GM19372 (cell line): Measurements from ENCODE around the gene ARHGEF16.

Experiments used
- ATAC-seq: cut with Tn5 transposase; IDR thresholded peaks from one replicate; pipeline ENCODE4 v1.9.1; 2021; ENCODE audit warnings: mild to moderate bottlenecking, low read depth, moderate library complexity; ENCODE audit not compliant: unreplicated experiment

Gene ARHGEF16

GRCh38 chr1:3436451-3436850 is 18.0 kb upstream of the ARHGEF16 start:
- no peak for ATAC-seq

- ATAC-seq = no peak
Measured at GRCh38 chr1:3436901-3437300, 17.6 kb upstream of the ARHGEF16 start.

- ATAC-seq = no peak
Measured at GRCh38 chr1:3438661-3439180, 15.7 kb upstream of the ARHGEF16 start.

DNA sequence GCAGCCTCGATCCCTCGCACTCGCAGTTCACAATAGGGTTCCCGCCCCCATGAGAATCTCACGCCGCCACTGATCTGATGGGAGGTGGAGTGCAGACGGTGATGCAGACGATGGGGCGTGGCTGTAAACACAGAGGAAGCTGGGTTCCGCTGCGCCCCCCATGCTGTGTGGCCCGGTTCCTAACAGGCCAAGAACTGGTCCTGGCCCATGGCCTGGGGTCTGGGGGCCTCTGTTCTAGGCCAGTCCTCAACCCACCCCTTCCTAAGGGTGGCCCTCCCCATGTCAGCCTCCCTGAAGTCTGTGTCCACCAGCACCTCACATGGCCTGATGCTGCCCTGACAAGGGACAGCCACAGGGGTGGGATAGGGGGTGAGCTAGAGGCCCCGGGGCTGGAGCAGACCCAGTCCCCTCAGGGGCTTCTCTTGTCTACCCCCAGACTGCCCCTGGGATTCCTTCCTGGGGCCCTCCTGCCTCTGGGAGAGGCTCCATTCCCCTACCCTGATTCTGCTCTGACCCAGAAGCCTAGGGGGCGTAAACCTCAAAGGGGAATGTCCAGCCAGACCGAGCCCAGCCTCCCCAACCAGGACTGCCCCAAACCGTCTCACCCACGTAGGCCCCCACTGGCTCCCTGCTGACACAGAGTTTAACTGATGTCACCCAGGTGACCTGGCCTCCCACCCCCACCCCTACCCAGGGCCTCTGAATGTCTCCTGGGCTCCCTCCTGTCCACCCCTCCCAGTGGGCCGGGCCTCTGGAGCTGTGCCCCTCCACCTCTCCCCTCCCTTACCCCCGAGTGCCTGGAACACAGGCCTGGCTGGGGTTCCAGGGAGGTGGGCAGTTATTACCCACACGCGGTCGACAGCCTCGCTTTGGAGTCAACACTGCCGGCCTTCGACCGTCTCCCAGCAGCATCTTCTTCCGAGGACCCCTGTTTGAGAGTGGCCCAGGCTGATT is 14.8 kb upstream of the ARHGEF16 start:
- ATAC-seq = no peak

DNA sequence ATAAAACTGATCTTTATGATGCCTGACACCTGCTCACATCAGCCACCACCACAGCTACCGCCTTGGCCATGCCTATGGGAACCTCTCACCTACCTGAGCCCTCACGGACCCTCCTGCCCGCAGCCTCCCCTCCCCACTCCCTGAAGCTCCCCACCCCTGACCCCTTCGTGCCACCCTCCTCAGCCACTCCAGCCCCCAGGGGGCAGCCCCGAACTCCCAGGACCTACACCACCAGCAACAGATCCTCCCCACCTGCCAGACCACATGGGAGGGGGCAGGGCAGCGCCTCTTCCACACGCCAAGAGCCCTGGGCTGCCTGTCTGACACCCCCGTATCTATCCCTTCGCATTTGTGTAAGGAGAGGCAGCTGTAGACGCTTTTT is 14.2 kb upstream of the ARHGEF16 start:
- ATAC-seq = no peak

- no peak for ATAC-seq
Measured at GRCh38 chr1:3440711-3441409, 13.6 kb upstream of the ARHGEF16 start.

- ATAC-seq = no peak
Measured at GRCh38 chr1:3441410-3441847, 13.0 kb upstream of the ARHGEF16 start.

DNA sequence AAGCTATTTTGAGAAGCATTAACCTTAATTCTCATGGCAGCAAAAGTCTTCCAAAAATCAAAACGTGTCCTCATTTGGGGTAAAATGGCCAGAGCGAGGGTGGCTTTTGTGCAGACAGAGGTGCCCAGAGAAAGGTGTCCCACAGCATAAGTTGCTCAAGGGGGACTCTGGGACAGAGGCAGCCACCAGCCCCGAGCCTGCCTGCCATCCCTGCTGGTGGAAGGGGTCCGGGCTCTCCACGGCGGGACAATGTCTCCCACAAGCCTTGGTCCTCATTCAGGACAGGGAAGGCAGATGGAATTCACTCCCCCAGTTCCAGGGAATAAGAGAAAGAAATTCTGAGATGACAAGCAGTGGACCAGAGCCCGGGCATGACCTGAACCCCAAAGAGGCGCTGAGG is 12.6 kb upstream of the ARHGEF16 start:
- no peak for ATAC-seq

- ATAC-seq = no peak
Measured at GRCh38 chr1:3442331-3442730, 12.1 kb upstream of the ARHGEF16 start.

DNA sequence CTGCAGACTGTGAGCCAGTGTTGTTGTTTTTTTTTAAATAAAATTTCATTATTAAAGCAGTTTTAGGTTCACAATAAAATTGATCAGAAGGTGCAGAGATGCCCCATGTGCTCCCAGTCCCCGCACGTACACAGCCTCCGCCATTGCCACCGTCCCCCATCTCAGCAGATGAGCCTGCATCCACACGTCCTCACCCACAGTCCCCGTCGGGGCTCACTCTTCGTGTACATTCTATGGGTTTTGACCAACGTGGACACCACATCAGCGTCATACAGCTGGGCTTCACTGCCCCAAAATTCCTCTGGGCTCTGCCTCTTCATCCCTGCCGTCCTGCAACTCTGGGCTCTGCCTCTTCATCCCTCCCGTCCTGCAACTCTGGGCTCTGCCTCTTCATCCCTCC is 11.6 kb upstream of the ARHGEF16 start:
- ATAC-seq = no peak

GRCh38 chr1:3443807-3444206 is 10.7 kb upstream of the ARHGEF16 start:
- ATAC-seq = no peak

DNA sequence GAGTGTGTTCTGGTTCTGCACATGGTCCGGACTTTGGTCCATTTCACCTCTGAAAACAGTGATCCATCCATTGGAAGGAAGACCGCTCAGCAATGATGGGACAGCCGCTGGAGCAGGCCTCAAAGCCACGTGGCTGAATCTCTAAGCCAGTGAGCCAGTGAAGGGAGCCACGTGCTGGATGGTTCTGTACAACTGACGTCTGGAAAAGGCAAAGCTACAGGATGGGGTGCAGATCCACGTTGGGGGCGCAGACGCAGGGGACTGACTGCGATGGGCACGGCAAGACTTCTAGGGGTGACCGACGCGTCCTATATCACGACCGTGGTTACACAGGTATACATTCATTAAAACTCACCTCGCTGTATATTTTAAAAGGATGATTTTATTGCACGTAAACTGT is 10.2 kb upstream of the ARHGEF16 start:
- no peak for ATAC-seq

GRCh38 chr1:3444736-3445135 is 9.7 kb upstream of the ARHGEF16 start:
- ATAC-seq = no peak

DNA sequence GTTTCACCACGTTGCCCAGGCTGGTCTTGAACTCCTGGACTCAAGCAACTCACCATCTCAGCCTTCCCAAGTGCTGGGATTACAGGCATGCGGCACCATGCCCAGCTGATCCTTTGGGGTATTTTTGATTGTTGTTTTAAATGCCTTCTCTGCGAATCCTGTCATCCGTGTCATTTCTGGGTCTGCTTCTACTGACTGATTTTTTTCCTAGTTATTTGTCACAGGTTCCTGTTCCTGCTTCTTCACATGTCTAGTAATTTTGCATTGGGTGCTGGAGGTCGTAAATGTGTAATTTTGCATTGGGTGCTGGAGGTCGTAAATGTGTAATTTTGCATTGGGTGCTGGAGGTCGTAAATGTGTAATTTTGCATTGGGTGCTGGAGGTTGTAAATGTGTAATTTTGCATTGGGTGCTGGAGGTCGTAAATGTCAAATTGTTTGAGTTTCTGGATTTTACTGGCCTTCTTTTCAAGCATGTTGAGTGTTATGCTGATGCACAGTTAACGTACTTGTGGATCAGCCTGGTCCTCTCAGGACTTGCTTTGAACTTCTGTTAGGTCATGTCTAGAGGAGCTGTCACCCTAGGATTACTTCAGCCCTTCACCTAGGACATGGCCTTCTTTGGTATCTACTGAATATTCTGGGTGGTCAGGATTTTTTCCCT is 4.1 kb upstream of the ARHGEF16 start:
- ATAC-seq = no peak

DNA sequence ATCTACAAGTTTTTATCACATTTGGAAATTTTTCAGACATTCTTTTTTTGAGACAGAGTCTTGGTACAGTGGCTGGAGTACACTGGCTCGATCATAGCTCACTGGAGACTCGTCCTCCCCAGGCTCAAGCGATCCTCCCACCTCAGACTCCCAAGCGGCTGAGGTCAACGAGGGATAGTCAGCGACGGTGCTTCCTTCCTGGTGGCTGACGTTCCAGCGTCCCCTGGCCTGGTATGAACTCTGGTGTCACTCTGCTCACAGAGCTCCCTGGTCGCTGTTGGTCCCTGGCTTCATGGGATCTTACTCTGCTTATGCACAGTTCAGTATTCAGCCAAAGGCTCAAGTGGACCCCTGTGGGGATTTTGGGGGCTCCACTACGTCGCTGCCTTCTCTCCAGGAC is 3.5 kb upstream of the ARHGEF16 start:
- ATAC-seq = no peak

GRCh38 chr1:3451994-3452865 is 2.2 kb upstream of the ARHGEF16 start:
- no peak for ATAC-seq

- ATAC-seq = no peak
Measured at GRCh38 chr1:3452866-3453175, 1.6 kb upstream of the ARHGEF16 start.

- ATAC-seq = no peak
Measured at GRCh38 chr1:3453203-3453761, 1.2 kb upstream of the ARHGEF16 start.

DNA sequence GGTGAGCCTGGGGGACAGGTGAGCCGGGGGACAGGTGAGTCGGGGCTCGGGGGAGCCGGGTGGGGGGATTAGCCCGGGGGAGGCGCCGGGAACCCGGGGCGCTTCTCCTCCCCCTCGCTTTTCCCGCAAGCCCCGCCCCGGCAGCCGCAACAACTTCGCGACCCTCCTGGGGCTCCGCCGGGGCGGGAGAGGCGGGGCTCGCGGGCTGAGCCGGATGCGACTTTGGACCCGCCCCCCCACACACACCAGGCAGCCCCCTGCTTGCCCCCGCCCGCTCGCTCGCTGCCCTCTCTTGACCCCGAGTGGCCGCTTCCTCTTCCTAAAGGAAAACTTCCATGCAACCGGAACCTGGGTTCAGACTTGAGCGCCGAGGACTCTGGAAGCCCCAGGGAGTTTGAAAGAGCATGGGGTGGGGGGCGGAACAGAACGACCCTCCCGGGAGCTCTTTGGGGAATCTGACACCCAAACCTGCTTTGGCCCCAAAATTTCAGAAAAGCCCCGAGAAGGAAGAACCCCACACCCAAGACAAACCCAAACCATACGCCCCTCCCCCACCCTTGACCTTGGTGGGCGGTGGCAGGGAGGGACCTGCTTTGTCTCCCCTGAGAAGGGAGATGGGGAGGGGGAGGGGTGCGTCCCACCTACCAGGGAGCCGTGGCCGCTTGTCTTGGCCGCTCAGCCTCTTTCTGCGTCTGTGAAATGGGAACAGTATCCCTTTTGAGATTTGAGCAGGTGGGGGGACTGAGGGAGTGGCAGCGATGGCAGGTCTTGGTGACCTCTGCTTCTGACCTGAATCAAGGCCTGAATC is 550 bp downstream of the ARHGEF16 start:
- ATAC-seq = no peak
